GM19025 (cell line): Measurements from ENCODE around the gene DIP2C.

Experiments used
- ATAC-seq: cut with Tn5 transposase; IDR thresholded peaks from one replicate; pipeline ENCODE4 v1.9.1; 2021; ENCODE audit warnings: mild to moderate bottlenecking, low read depth, moderate library complexity; ENCODE audit not compliant: unreplicated experiment

Gene DIP2C

DNA sequence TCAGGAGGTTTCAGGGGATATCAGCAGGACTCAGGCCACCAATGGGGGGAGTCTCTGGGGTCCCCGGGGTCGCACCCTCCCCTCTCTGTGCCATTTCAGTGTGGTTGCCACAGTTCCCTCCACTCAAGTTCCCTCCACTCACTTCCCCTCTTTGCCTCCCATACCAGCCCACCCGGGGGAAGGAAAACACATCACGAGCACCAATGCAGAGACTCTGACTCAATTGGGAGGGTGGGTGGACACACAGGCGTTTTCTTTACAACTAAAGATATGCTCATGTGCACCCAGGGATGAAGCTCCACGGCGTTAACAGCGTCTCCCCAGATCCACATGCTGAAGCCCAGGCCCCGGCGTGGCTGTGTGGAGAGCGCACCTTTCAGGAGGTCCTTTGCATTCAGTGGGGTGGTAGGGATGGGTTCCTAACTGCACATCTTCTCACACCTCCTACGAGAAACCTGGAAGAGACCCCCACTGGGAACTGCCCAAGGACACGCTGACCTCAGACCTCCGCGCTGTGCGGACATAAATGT lies 300.1 kb downstream of the DIP2C start:
- no peak for ATAC-seq

DNA sequence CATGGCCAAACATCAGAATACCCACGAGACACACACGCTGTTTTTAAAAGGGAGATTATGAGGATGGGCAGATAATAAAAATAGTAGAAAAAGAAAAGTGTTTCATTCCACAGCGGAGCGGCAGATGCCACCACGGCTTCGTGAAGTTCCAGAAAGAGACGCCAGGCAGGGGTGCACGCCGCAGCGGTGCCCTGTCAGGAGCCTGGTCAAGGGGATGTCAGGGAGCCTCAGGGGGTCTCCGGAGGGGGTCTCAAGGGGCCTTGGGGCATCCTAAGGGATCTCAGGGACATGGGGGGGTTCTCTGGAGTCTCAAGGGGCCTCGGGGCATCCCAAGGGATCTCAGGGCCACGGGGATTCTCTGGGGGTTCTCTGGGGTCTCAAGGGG lies 300.8 kb downstream of the DIP2C start:
- ATAC-seq, result no peak

GRCh38 chr10:387909-388660 lies 301.4 kb downstream of the DIP2C start:
- ATAC-seq, result no peak

GRCh38 chr10:387593-387891 lies 301.9 kb downstream of the DIP2C start:
- no peak for ATAC-seq

DNA sequence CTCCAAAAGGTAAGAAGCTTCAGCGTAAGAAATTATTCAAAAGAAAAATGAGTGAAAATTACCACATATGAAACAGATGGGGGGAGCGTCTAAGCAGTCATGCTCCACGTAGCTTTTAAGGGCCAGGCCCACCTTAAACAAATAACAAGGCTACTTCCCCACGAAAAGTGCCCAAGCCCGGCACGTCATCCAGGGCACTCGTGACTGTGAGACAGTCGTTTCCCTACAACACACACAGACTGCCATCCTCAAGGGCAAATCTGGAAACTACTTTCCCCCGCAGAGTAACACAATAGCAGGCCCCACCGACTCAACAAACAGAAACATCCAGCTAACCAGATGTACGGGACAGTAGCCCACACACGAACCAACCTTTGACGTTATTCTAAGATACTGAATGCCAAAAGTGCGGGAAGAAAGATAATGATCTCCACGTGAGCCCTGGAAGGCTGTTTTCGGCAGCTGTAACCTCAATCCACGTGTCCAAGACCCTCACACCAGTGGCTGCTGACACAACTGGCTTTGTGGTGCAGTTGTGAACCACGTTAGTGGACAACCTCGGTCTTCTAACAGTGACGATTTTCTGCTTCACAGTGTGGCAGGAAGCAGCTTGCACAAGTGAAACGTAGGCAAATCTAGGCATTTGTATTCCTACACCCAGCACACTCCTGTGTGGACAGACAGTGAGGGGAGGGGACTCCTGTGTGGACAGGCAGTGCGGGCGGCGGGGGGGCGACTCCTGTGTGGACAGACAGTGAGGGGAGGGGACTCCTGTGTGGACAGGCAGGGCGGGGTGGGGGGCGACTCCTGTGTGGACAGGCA lies 302.5 kb downstream of the DIP2C start:
- ATAC-seq, result no peak

DNA sequence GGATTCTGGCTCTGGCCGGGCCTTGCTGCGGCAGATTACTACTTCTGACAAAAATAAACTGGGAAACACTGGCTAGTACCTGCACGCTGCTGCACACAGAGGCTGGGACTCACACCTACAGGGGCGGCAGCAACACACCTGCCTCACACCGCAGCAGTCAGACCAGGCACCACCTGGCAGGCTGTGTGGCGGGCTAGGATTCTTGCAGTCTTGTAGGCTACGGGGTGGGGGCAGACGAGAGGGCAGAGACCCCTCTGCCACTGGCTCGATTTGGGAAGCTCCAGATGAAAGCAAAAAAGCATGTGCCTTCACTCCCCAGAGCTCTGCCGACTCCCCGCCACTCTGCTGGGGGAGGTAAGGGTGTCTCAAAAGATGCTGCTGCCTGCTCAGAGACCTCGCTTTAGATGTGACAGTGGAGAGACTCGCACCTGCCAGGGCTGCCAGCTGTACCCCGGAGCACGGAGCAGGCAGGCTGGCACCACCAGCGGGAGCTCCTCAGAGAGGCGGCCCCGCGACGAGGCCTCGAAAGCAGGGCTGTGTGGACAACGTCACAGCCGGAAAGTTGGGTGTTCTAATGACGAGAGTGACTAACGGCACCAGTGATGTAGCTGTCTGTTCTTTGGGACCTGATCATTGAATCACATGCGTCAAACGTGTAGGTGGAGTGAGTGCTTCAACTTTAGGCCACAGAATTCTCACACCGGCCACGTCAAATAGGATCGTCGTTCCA lies 303.7 kb downstream of the DIP2C start:
- ATAC-seq, result no peak

DNA sequence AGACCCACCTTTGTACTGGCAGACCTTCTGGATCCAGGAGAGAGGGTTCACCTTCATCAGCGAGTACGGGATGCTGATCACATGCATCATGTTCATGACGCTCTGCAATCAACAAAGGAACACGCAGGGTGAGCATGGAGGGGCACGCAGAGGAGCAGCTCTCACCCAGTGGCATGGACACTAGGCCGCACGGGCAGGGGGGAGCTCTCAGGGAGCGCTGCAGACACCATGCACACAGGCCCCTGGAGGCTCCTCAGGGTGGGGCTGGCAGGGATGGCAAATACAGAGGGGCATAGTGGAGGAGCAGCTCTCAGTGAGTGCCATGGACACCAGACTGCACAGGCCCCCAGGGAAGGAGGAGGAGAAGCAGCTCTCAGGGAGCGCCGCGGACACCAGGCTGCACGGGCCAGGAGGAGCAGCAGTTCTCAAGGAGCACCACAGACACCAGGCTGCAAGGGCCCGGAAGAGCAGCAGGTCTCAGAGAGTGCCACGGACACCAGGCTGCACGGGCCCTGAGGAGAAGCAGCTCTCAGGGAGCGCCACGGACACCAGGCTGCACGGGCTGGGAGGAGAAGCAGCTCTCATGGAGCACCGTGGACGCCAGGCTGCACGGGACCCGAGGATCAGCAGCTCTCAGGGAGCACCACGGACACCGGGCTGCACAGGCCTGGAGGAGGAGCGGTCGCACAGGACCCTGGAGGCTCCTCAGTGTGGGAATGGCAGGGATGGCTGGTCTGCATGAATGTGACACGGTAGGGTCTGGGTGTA lies 304.7 kb downstream of the DIP2C start:
- no peak for ATAC-seq

DNA sequence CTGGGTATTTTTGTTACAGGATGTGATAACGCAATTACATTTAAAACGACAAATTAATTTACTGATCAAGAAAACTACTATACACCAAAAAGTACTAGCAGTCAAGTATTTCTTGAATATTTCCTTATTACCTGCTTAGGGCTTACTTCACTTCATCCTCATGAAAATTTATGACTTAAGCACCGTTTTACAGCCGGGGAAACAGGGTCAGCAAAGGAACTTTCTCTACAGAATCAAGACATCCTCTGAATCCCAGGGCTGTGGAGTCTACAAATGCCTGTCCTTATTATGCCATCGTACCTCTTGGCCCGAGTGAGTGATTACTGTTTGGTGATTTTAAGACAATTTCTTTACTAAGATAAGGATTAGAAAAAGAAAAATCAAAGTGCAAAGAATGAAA lies 305.9 kb downstream of the DIP2C start:
- no peak for ATAC-seq

DNA sequence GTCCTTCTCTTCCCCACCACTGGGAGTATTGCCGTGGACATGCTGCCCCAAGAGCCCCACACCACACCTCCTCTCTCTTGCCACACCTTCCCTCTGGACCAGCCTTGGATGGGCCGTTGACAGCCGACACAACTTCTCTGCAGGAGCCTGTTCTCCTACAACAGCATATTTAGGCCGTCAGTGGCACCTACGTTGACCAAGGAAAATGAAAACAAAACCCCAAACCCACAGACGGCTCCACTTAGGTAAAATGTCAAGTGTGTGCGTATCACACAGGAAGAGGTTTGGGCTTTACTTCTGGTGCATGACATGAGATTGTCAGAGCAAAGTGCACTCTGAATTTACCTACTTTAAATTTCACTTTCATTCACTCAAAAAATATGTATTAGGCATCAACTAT lies 307.7 kb downstream of the DIP2C start:
- ATAC-seq, result no peak

- ATAC-seq, result no peak
These were observed 308.1 kb downstream of the DIP2C start for GRCh38 chr10:381346-381745.

DNA sequence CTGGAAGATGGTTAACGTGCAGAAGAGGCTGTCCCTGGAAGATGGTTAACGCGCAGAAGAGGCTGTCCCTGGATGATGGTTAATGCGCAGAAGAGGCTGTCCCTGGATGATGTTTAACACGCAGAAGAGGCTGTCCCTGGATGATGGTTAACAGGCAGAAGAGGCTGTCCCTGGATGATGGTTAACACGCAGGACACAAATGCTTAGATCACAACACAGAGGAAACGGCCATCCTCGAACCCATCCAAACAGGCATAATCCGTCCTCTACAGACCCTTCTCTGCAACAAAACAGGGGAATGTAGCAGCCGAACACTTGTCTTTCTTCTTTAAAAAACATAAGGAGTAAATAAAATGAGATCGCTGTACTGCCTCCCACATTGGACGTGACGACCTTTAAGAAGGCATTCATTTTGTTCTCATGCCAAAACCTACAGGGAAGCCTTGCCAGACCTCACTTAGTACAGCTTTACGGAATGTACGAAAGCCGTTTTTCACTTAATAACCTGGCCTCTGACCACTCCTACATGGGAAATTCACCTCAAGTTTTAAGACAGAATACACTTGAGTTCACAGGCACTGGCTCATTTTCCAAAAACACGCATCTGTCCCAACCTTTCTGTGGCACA lies 309.0 kb downstream of the DIP2C start:
- ATAC-seq, result no peak

DNA sequence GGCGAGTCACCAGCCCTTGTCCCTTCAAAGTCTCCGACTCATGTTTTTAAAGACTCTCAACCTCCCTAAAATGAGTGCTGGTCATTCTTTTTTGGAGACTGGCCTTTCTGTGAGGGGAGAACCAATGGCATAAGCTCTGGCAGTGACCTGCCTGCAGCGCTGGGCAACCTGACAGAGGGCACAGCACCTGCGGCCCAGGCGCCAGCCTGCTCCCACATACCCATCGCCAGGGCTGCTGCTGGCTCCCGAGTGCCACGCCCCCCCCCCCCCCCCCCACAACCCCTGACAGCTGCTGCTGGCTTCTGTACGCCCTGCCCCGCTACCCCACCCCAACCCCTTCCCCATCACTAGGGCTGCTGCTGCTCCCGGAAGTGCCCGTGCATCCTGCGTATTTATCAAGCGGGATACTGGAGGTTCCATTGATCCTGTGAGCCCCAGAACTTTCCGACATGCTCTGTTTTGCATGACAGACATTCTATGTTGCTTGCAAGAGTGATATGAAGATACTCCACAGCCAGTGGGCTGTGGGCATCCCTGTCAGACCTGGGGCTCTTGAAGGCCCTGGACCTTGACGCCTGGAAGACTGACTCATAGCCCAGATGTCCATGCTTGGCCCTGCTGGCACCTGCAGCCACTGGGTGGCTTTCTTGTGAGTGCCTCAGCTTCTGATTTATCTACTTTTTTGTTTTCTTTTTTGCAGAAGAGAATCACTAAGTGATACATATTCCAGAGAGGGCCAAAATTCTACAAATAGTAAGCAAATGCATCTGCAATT lies 310.4 kb downstream of the DIP2C start:
- ATAC-seq, result no peak

DNA sequence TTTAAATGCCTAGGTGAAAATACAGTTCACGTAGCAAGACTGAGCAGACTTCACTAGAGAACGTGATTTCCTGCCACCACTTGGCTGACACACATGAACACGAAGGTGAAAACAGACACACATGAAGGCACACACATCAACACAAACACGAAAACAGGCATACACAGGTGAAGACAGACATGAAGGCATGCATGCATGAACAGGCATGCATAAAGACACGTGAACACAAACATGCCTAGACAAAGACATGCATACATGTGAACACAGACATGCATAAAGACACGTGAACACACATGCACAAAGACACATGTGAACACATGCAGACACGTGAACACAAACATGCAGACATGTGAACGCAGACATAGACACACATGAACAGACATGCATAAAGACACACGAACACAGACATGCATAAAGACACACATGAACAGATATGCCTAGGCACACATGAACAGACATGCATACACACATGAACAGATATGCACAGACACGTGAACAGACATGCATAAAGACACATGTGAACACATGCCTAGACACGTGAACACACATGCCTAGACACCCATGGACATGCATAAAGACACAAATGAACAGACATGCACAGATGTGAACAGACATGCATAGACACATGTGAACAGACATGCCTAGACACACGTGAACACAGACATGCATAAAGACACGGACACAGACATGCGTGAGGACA lies 311.1 kb downstream of the DIP2C start:
- ATAC-seq, result no peak

DNA sequence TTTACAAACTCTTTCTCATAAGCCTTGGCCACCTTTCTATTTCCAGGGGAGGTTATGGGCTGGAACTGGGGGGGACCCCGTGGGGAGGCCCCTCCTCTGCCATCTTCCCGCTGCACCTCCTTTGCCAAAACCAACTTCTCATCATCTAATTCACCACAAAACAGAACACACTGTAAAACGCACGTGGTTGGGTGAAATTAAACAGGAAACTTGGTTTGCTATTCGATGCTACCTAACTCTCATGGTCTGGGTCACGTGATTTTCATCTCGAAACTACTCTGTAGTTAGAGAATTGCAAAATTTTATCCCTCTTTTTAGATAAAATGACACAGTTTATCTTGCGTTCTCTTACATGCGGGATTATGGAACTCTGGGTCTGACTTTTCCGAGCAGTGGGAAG lies 312.2 kb downstream of the DIP2C start:
- no peak for ATAC-seq

- no peak for ATAC-seq
These were observed 313.5 kb downstream of the DIP2C start for GRCh38 chr10:375815-376505.

- ATAC-seq, result no peak
These were observed 315.1 kb downstream of the DIP2C start for GRCh38 chr10:374354-374753.

GRCh38 chr10:373526-374309 lies 315.8 kb downstream of the DIP2C start:
- ATAC-seq, result no peak
